Naive thymus-derived CD4-positive, alpha-beta T cell (primary cell): ENCODE measurements around the gene DNAI7. TPM values are rescaled to one million over a fixed set of nuclear protein-coding genes. Genes with fewer than 3 reads are reported as not detected.

Experiments used
- ATAC-seq: fragments of 150-1000 bp; cut with Tn5 transposase; 2 replicates; pipeline ENCODE4 v1.10.0; 2021; ENCODE audit warnings: mild to moderate bottlenecking, moderate library complexity
- CTCF ChIA-PET: fragments of 350-600 bp; sonication (Branson Sonifier 250); formaldehyde crosslinking; loops from one replicate; lab custom pipeline; 2021; ENCODE audit warnings: antibody characterized with exemption; lab: Charles Lee
- POLR2A ChIA-PET: fragments of 350-600 bp; sonication (Branson Sonifier 250); formaldehyde crosslinking; loops from one replicate; lab custom pipeline; 2021; ENCODE audit warnings: antibody characterized with exemption, inconsistent platforms; lab: Charles Lee
- DNase-seq, 9 donors: peaks; one replicate each; pipeline versions ENCODE4 v3.0.0 to v3.0.0-alpha.2; 2020 to 2022; ENCODE audit warnings: mixed read lengths in 1 of 9
- H3K27ac ChIP-seq: one replicate; pipeline ENCODE4 v1.7.0; 2013; ENCODE audit warnings: mild to moderate bottlenecking, low read depth, low read length, moderate library complexity
- H3K27me3 ChIP-seq, 2 donors: one replicate each; pipeline ENCODE4 v1.7.0; 2013; ENCODE audit warnings: low read length in 2 of 2, mild to moderate bottlenecking in 2 of 2, moderate library complexity in 2 of 2; ENCODE audit not compliant: control insufficient read depth in 2 of 2, insufficient read depth in 2 of 2
- H3K36me3 ChIP-seq, 3 experiments: 1 replicate in 2 of 3; 2 replicates in 1 of 3; pipeline ENCODE4 v1.7.0; 2013; ENCODE audit warnings: low read length in 3 of 3, mild to moderate bottlenecking in 3 of 3, moderate library complexity in 1 of 3; ENCODE audit not compliant: insufficient read depth in 3 of 3, control insufficient read depth in 2 of 3
- H3K4me1 ChIP-seq, 2 donors: one replicate each; pipeline ENCODE4 v1.7.0; 2013; ENCODE audit warnings: low read length in 2 of 2, mild to moderate bottlenecking in 2 of 2, moderate library complexity in 1 of 2; ENCODE audit not compliant: control insufficient read depth in 2 of 2, insufficient read depth in 2 of 2
- H3K4me3 ChIP-seq: 2 replicates; pipeline ENCODE4 v1.7.0; 2013; ENCODE audit warnings: mild to moderate bottlenecking, low read length
- H3K9me3 ChIP-seq, 3 experiments: 1 replicate in 2 of 3; 2 replicates in 1 of 3; pipeline ENCODE4 v1.7.0; 2013; ENCODE audit warnings: low read length in 3 of 3; ENCODE audit not compliant: control insufficient read depth in 2 of 3
- H3K27ac Mint-ChIP-seq, 9 donors: one replicate each; pipeline ENCODE4 v1.8.0; 2020 to 2022; ENCODE audit warnings: mixed read lengths in 9 of 9, mild to moderate bottlenecking in 8 of 9, moderate library complexity in 5 of 9, inconsistent platforms in 2 of 9
- H3K27me3 Mint-ChIP-seq, 5 donors: one replicate each; pipeline ENCODE4 v1.8.0; 2021 to 2022; ENCODE audit warnings: mixed read lengths in 5 of 5, mild to moderate bottlenecking in 1 of 5
- H3K36me3 Mint-ChIP-seq, 5 donors: one replicate each; pipeline ENCODE4 v1.8.0; 2020 to 2022; ENCODE audit warnings: mixed read lengths in 5 of 5, mild to moderate bottlenecking in 3 of 5, inconsistent platforms in 1 of 5
- H3K4me1 Mint-ChIP-seq, 7 donors: one replicate each; pipeline ENCODE4 v1.8.0; 2020 to 2022; ENCODE audit warnings: mixed read lengths in 7 of 7, mild to moderate bottlenecking in 3 of 7, inconsistent platforms in 1 of 7
- H3K4me3 Mint-ChIP-seq, 10 donors: one replicate each; pipeline ENCODE4 v1.8.0; 2020 to 2022; ENCODE audit warnings: mild to moderate bottlenecking in 10 of 10, mixed read lengths in 10 of 10, moderate library complexity in 6 of 10, inconsistent platforms in 2 of 10
- H3K9me3 Mint-ChIP-seq, 11 donors: one replicate each; pipeline ENCODE4 v1.8.0; 2020 to 2022; ENCODE audit warnings: mixed read lengths in 11 of 11, mild to moderate bottlenecking in 4 of 11, inconsistent platforms in 1 of 11, moderate library complexity in 1 of 11
- intact Hi-C, 2 donors: fragments of 100-400 bp; cut with micrococcal nuclease; formaldehyde crosslinking; loops; one replicate each; pipeline ENCODE4 v1.15.1; 2023
- polyA plus RNA-seq, 2 donors: library from polyadenylated mRNA; unstranded; fragments of 300-500 nt; fragmentation: Illumina TruSeq; gene quantifications; one replicate each; pipeline ENCODE4 v1.2.3, GENCODE V29; 2021
- total RNA-seq, 6 experiments: library from RNA in 5 of 6; stranded (reverse) in 5 of 6; gene quantifications; 1 replicate in 5 of 6; 2 replicates in 1 of 6; pipeline ENCODE4 v1.2.3 and lab custom pipeline; 2021 to 2026

Gene DNAI7
- total and polyA plus RNA-seq, 7 experiments from 2014 or later, result 0.34 to 0.72 (median 0.49) TPM; not detected in 2

DNA sequence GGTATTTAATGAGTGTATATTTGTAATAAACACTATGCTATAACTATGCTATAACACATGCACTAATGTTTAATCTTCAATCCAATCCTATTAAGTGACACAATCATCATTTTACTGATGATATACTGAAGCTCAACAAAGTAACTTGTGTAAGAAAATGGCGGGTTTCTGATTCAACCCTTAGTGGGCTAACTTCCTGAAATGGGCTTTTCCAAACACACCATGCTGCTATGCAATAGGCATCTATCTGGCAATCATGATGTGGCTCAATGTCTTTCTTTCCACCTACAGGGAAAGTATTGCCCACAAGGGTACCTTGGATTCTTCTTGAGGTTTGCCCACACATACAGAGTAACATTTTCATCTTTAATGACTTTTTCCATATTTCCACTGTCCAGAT is 48.3 kb downstream of the DNAI7 start:
- no peak overlapping the region for H3K4me3 Mint-ChIP-seq
- H3K27ac Mint-ChIP-seq, result no peak overlapping the region
- intact Hi-C loops, result no loop called here
- no peak for ATAC-seq
- no peaks in the 10 kb centered on the region for H3K9me3 Mint-ChIP-seq
- no peak overlapping the region for H3K27ac ChIP-seq
- H3K27me3 ChIP-seq, result no peaks in the 10 kb centered on the region
- no peaks in the 10 kb centered on the region for H3K36me3 Mint-ChIP-seq
- no peaks in the 10 kb centered on the region for H3K4me1 ChIP-seq
- peaks cover 0 to 13% (median 0%) of the 10 kb centered on the region in 5 donors for H3K27me3 Mint-ChIP-seq
- ChIA-PET POLR2A (no interaction called here), CTCF (interaction anchor here (1.0 kb wide), 1 partner anchor 14 kb away, joined by 7 read pairs; no protein-coding TSS in a partner anchor)
- DNase-seq, result no peak
- no peaks in the 10 kb centered on the region for H3K4me1 Mint-ChIP-seq
- no peaks in the 10 kb centered on the region for H3K36me3 ChIP-seq
- H3K9me3 ChIP-seq, result no peaks in the 10 kb centered on the region
- H3K4me3 ChIP-seq, result no peak overlapping the region

DNA sequence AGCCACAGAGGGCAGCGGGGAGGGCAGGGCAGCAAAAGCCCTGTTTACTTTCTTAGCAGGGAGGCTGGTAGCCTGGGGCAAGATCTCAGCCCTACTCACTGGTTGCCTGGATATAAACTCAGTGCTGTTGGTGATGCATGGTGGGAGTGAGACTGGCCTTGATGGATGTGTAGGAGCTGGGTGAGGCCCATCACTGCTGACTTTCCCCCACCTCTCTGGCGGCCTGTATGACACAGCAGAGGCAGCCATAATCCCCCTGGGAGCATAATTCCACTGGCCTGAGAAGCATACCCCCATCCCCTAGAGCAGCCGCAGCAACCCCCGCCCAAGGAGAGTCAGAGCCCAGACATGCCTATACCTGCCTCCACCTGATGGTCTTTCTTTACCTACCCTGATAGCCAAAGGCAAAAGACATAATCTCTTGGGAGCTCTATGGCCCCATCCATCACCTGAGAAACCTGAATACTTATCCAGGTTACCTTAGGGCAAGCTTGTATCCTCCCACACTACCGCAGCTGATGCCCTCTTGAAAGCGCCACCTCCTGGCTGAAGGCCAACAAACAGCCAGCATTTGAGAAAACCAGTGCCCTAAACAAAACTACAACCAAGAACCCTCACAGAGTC is 59.3 kb downstream of the DNAI7 start:
- no peaks in the 10 kb centered on the region for H3K4me1 ChIP-seq
- Mint-ChIP-seq H3K9me3 (peaks cover 0 to 9% (median 0%) of the 10 kb centered on the region in 11 donors), H3K4me3 (no peak overlapping the region), H3K27ac (no peak overlapping the region), H3K27me3 (peaks cover 0 to 31% (median 5%) of the 10 kb centered on the region in 5 donors), H3K36me3 (peaks cover 0 to 9% (median 4%) of the 10 kb centered on the region in 5 donors), H3K4me1 (no peaks in the 10 kb centered on the region)
- POLR2A ChIA-PET, result no interaction called here
- intact Hi-C loops, result no loop called here
- H3K36me3 ChIP-seq, result no peaks in the 10 kb centered on the region
- DNase-seq, result no peak
- no peak overlapping the region for H3K27ac ChIP-seq
- H3K9me3 ChIP-seq, result no peaks in the 10 kb centered on the region
- no peaks in the 10 kb centered on the region for H3K27me3 ChIP-seq
- no peak overlapping the region for H3K4me3 ChIP-seq
- CTCF ChIA-PET, result interaction anchor here (0.6 to 1.2 kb wide), 2 partner anchors 16 to 143 kb away, joined by 3 to 5 read pairs; no protein-coding TSS in a partner anchor
- ATAC-seq, result no peak

GRCh38 chr12:25131270-25131669 is 63.7 kb downstream of the DNAI7 start:
- no peak for ATAC-seq
- Histone ChIP-seq H3K27ac (no peak overlapping the region), H3K4me3 (no peak overlapping the region), H3K4me1 (no peaks in the 10 kb centered on the region), H3K27me3 (no peaks in the 10 kb centered on the region), H3K36me3 (no peaks in the 10 kb centered on the region), H3K9me3 (no peaks in the 10 kb centered on the region)
- Mint-ChIP-seq H3K36me3 (peaks cover 0 to under 1% (median 0%) of the 10 kb centered on the region in 5 donors), H3K4me3 (no peak overlapping the region), H3K27ac (no peak overlapping the region), H3K27me3 (peaks cover 0 to 7% (median 0%) of the 10 kb centered on the region in 5 donors), H3K4me1 (no peaks in the 10 kb centered on the region), H3K9me3 (peaks cover 0 to 1% (median 0%) of the 10 kb centered on the region in 11 donors)
- ChIA-PET CTCF (interaction anchor here (0.8 to 8.0 kb wide), 6 partner anchors 23 to 279 kb away, joined by 3 to 59 read pairs (median 4); no protein-coding TSS in a partner anchor), POLR2A (no interaction called here)
- intact Hi-C loops, result loop anchor here in 1 of 2 donors (2.0 kb wide), 1 partner anchor 278 kb away; no protein-coding TSS in a partner anchor
- no peak for DNase-seq

DNA sequence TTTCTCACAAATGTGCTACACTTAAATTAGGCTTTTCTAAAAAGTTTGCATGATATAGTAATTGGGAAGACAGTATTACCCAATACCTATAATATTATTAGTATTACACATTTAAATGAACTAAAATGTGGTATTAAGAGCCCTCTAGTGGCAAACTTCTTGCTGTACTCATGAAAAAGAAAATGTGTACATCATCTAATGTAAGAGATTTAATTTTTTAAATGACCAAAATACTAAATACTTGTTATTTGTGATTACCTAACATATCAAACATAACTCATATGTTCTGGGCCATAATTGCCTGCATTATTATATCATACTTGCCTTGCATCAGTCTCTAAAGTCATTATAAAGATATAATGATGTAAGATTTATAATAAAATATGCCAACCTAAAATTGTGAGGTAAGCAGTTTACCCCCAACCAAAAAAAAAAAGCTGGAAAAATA is 64.2 kb downstream of the DNAI7 start:
- Mint-ChIP-seq H3K36me3 (no peaks in the 10 kb centered on the region), H3K4me3 (no peak overlapping the region), H3K4me1 (peaks cover 0 to 1% (median 0%) of the 10 kb centered on the region in 7 donors), H3K9me3 (no peaks in the 10 kb centered on the region), H3K27me3 (peaks cover 0 to 7% (median 0%) of the 10 kb centered on the region in 5 donors), H3K27ac (no peak overlapping the region)
- Histone ChIP-seq H3K27ac (no peak overlapping the region), H3K4me3 (no peak overlapping the region), H3K36me3 (no peaks in the 10 kb centered on the region), H3K9me3 (no peaks in the 10 kb centered on the region), H3K27me3 (no peaks in the 10 kb centered on the region), H3K4me1 (no peaks in the 10 kb centered on the region)
- ChIA-PET CTCF (interaction anchor here (0.9 to 8.0 kb wide), 6 partner anchors 79 to 278 kb away, joined by 3 to 59 read pairs (median 4); no protein-coding TSS in a partner anchor), POLR2A (no interaction called here)
- DNase-seq (peak in 6 of 9 donors; percentile 21 to 54 (median 38)), ATAC-seq (no peak)
- intact Hi-C loops, result loop anchor here (1.0 to 2.0 kb wide), 4 partner anchors 25 to 278 kb away; a partner anchor contains a TSS

DNA sequence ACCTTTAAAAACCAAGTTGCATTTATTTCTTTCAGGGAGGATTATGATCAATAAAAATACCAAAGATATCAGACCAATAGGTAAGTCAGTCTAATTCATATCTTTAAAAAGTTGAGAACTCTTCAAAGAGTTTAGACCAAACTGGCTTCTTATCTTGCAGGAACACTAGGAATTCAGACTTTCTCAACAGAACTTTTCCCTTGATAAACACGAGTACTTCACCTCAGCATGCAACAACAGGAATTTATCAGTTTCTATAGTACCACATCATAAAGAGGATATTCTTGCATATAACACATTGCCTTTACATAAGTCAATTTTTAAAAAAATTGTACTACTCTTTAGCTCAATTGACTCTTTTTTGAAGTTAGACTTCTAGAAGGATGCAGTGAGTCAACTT is 68.2 kb downstream of the DNAI7 start:
- Histone ChIP-seq H3K9me3 (no peaks in the 10 kb centered on the region), H3K4me1 (no peaks in the 10 kb centered on the region), H3K36me3 (no peaks in the 10 kb centered on the region), H3K4me3 (no peak overlapping the region), H3K27me3 (no peaks in the 10 kb centered on the region), H3K27ac (no peak overlapping the region)
- Mint-ChIP-seq H3K4me1 (peaks cover 0 to 1% (median 0%) of the 10 kb centered on the region in 7 donors), H3K27ac (no peak overlapping the region), H3K9me3 (peaks cover 0 to 1% (median 0%) of the 10 kb centered on the region in 11 donors), H3K27me3 (peaks cover 0 to 4% (median 0%) of the 10 kb centered on the region in 5 donors), H3K4me3 (no peak overlapping the region), H3K36me3 (no peaks in the 10 kb centered on the region)
- ChIA-PET POLR2A (no interaction called here), CTCF (interaction anchor here (8.0 kb wide), 1 partner anchor 135 kb away, joined by 59 read pairs; no protein-coding TSS in a partner anchor)
- ATAC-seq (no peak), DNase-seq (no peak)
- intact Hi-C loops, result loop anchor here in 1 of 2 donors (5.0 kb wide), 1 partner anchor 74 kb away; a partner anchor contains a TSS

GRCh38 chr12:25126101-25126500 is 68.9 kb downstream of the DNAI7 start:
- Mint-ChIP-seq H3K4me3 (no peak overlapping the region), H3K27ac (no peak overlapping the region), H3K36me3 (no peaks in the 10 kb centered on the region), H3K27me3 (no peaks in the 10 kb centered on the region), H3K9me3 (peaks cover 0 to 1% (median 0%) of the 10 kb centered on the region in 11 donors), H3K4me1 (peaks cover 0 to 1% (median 0%) of the 10 kb centered on the region in 7 donors)
- POLR2A ChIA-PET, result no interaction called here
- Histone ChIP-seq H3K4me3 (no peak overlapping the region), H3K9me3 (no peaks in the 10 kb centered on the region), H3K36me3 (no peaks in the 10 kb centered on the region), H3K4me1 (no peaks in the 10 kb centered on the region), H3K27ac (no peak overlapping the region), H3K27me3 (no peaks in the 10 kb centered on the region)
- DNase-seq, result no peak
- ATAC-seq, result no peak
- intact Hi-C loops, result loop anchor here in 1 of 2 donors (5.0 kb wide), 1 partner anchor 74 kb away; a partner anchor contains a TSS
- CTCF ChIA-PET, result interaction anchor here (8.0 kb wide), 1 partner anchor 134 kb away, joined by 59 read pairs; no protein-coding TSS in a partner anchor
